Liver (tissue), 9 donors: ENCODE results near the gene MEGF10. TPM values are rescaled to one million over a fixed set of nuclear protein-coding genes. Genes with fewer than 3 reads are reported as not detected.

Experiments used
- DNase-seq: peaks from one replicate; pipeline ENCODE4 v3.0.0-alpha.2; 2017; ENCODE audit warnings: low spot score
- H3K27ac ChIP-seq, 2 donors: one replicate each; pipeline ENCODE4 v1.7.0; 2013; ENCODE audit warnings: inconsistent platforms in 2 of 2, low read length in 2 of 2, control low read depth in 1 of 2, low read depth in 1 of 2, mild to moderate bottlenecking in 1 of 2
- H3K27me3 ChIP-seq, 4 donors: one replicate each; pipeline versions ENCODE4 v1.6.1 to v1.7.0; 2013; ENCODE audit warnings: low read length in 3 of 4, inconsistent platforms in 1 of 4, mild to moderate bottlenecking in 1 of 4, moderate library complexity in 1 of 4; ENCODE audit not compliant: control insufficient read depth in 4 of 4, insufficient read depth in 4 of 4
- H3K36me3 ChIP-seq, 4 donors: one replicate each; pipeline versions ENCODE4 v1.6.1 to v1.7.0; 2013; ENCODE audit warnings: low read length in 3 of 4, mild to moderate bottlenecking in 3 of 4, low read depth in 1 of 4, moderate library complexity in 1 of 4; ENCODE audit not compliant: control insufficient read depth in 4 of 4, insufficient read depth in 3 of 4
- H3K4me1 ChIP-seq, 4 donors: one replicate each; pipeline versions ENCODE4 v1.6.1 to v1.7.0; 2013; ENCODE audit warnings: low read length in 3 of 4, mild to moderate bottlenecking in 3 of 4, moderate library complexity in 1 of 4; ENCODE audit not compliant: control insufficient read depth in 4 of 4, insufficient read depth in 4 of 4
- H3K4me3 ChIP-seq, 3 donors: one replicate each; pipeline versions ENCODE4 v1.6.1 to v1.7.0; 2013; ENCODE audit warnings: low read length in 3 of 3, control low read depth in 1 of 3, low read depth in 1 of 3, mild to moderate bottlenecking in 1 of 3
- H3K9ac ChIP-seq, 2 donors: one replicate each; pipeline ENCODE4 v1.7.0; 2013; ENCODE audit warnings: low read length in 2 of 2, mild to moderate bottlenecking in 2 of 2, moderate library complexity in 2 of 2, control low read depth in 1 of 2, low read depth in 1 of 2
- H3K9me3 ChIP-seq, 4 donors: one replicate each; pipeline versions ENCODE4 v1.6.1 to v1.7.0; 2013; ENCODE audit warnings: low read length in 3 of 4; ENCODE audit not compliant: control insufficient read depth in 4 of 4
- ATF3 ChIP-seq: IDR thresholded peaks from 2 replicates; pipeline ENCODE4 v1.6.1; 2016; ENCODE audit warnings: antibody characterized with exemption
- CTCF ChIP-seq: fragments of 150-350 bp; IDR thresholded peaks from 2 replicates; pipeline ENCODE4 v1.5.1; 2017; ENCODE audit warnings: improper control_type of control experiment, low read depth, low read length; ENCODE audit not compliant: missing input control
- EGR1 ChIP-seq, 2 donors: IDR thresholded peaks; 2 replicates each; pipeline ENCODE4 v1.6.1; 2016 to 2018; ENCODE audit warnings: antibody characterized with exemption in 2 of 2, low read depth in 2 of 2
- FOXA1 ChIP-seq: IDR thresholded peaks from 2 replicates; pipeline ENCODE4 v1.6.1; 2016; ENCODE audit warnings: antibody characterized with exemption
- FOXA2 ChIP-seq: IDR thresholded peaks from 2 replicates; pipeline ENCODE4 v1.6.1; 2016; ENCODE audit warnings: antibody characterized with exemption
- HNF4G ChIP-seq: IDR thresholded peaks from 2 replicates; pipeline ENCODE4 v1.6.1; 2016; ENCODE audit warnings: antibody characterized with exemption
- JUND ChIP-seq, 2 donors: IDR thresholded peaks; 2 replicates each; pipeline ENCODE4 v1.6.1; 2016; ENCODE audit warnings: antibody characterized with exemption in 2 of 2
- MAX ChIP-seq: IDR thresholded peaks from 2 replicates; pipeline ENCODE4 v1.6.1; 2016; ENCODE audit warnings: antibody characterized with exemption
- NR2F2 ChIP-seq: IDR thresholded peaks from 2 replicates; pipeline ENCODE4 v1.6.1; 2016; ENCODE audit warnings: antibody characterized with exemption
- RAD21 ChIP-seq, 2 donors: IDR thresholded peaks; 2 replicates each; pipeline ENCODE4 v1.6.1; 2016; ENCODE audit warnings: antibody characterized with exemption in 2 of 2, mild to moderate bottlenecking in 2 of 2
- REST ChIP-seq: IDR thresholded peaks from 2 replicates; pipeline ENCODE4 v1.6.1; 2016; ENCODE audit warnings: antibody characterized with exemption, mild to moderate bottlenecking
- RXRA ChIP-seq, 2 donors: IDR thresholded peaks; 2 replicates each; pipeline ENCODE4 v1.6.1; 2017 to 2018; ENCODE audit warnings: antibody characterized with exemption in 2 of 2, mild to moderate bottlenecking in 1 of 2
- SP1 ChIP-seq: IDR thresholded peaks from 2 replicates; pipeline ENCODE4 v1.6.1; 2018; ENCODE audit warnings: antibody characterized with exemption, mild to moderate bottlenecking
- ZBTB33 ChIP-seq: IDR thresholded peaks from 2 replicates; pipeline ENCODE4 v1.6.1; 2016; ENCODE audit warnings: antibody characterized with exemption
- WGBS: extraction: QIAGEN DNeasy Blood & Tissue Kit; methylation state at CpG from one replicate; pipeline ENCODE4 v1.1.7; 2013; 5-methylcytosine and 5-hydroxymethylcytosine counted together
- polyA plus RNA-seq, 2 donors: library from polyadenylated mRNA; stranded (reverse) in 1 of 2; unstranded in 1 of 2; fragments of 200-250 nt in 1 of 2; fragments of >200 nt in 1 of 2; fragmentation: Nextera tagmentation in 1 of 2; extraction: Ambion mirVana in 1 of 2; gene quantifications; one replicate each; pipeline versions ENCODE4 v1.2.1 to v1.2.3, GENCODE V29; 2013 to 2015
- total RNA-seq, 2 donors: library from RNA; depleted of rRNA; stranded (reverse); fragments of >200 nt; gene quantifications; one replicate each; pipeline ENCODE4 v1.2.3, GENCODE V29; 2014
- donor health status: healthy.
- donor health status: healthy.
- donor health status: healthy.
- donor health status: healthy.
- donor health status: healthy.

The MEGF10 gene
- total and polyA plus RNA-seq, 4 donors: 0.05 to 1.0 (median 0.33) TPM; not detected in 1

GRCh38 chr5:127290946-127291693 lies 524 bp downstream of the MEGF10 start:
- peaks cover 0 to 5% (median 0%) of the 10 kb centered on the region in 4 donors for H3K9me3 ChIP-seq
- no peak overlapping the region for H3K4me3 ChIP-seq
- WGBS: 13% methylated on average over 28 of the region's 28 CpGs
- TF ChIP-seq RAD21 (IDR thresholded peaks at IDR 0.05): no peak
- no peak for TF ChIP-seq EGR1 (IDR thresholded peaks at IDR 0.05; ENCODE audit: low read depth in 2 of 2)
- TF ChIP-seq JUND (IDR thresholded peaks at IDR 0.05): no peak
- no peak for TF ChIP-seq RXRA (IDR thresholded peaks at IDR 0.05)
- no peak for TF ChIP-seq MAX
- TF ChIP-seq NR2F2: no peak
- no peak for TF ChIP-seq REST
- no peak for TF ChIP-seq ATF3
- TF ChIP-seq ZBTB33: no peak
- no peak for TF ChIP-seq CTCF
- TF ChIP-seq FOXA1: no peak
- TF ChIP-seq HNF4G: no peak
- H3K4me1 ChIP-seq: peaks cover 9 to 11% (median 10%) of the 10 kb centered on the region in 4 donors
- peaks cover 2 to 16% (median 8%) of the 10 kb centered on the region in 4 donors for H3K27me3 ChIP-seq
- H3K36me3 ChIP-seq: no peaks in the 10 kb centered on the region
- no peak overlapping the region for H3K9ac ChIP-seq
- H3K27ac ChIP-seq: no peak overlapping the region
- no peak for DNase-seq

GRCh38 chr5:127292030-127292735 lies 1.6 kb downstream of the MEGF10 start:
- H3K4me3 ChIP-seq: no peak overlapping the region
- 58% methylated on average over 2 of the region's 2 CpGs for WGBS
- H3K27me3 ChIP-seq: peaks cover 2 to 11% (median 8%) of the 10 kb centered on the region in 4 donors
- H3K27ac ChIP-seq: no peak overlapping the region
- no peaks in the 10 kb centered on the region for H3K36me3 ChIP-seq
- peaks cover 9 to 11% (median 10%) of the 10 kb centered on the region in 4 donors for H3K4me1 ChIP-seq
- no peak for DNase-seq
- no peak overlapping the region for H3K9ac ChIP-seq
- peaks cover 0 to 5% (median 0%) of the 10 kb centered on the region in 4 donors for H3K9me3 ChIP-seq
- TF ChIP-seq NR2F2: no peak
- no peak for TF ChIP-seq CTCF
- TF ChIP-seq HNF4G: no peak
- TF ChIP-seq RAD21 (IDR thresholded peaks at IDR 0.05): no peak
- TF ChIP-seq REST: no peak
- no peak for TF ChIP-seq RXRA (IDR thresholded peaks at IDR 0.05)
- no peak for TF ChIP-seq ATF3
- TF ChIP-seq FOXA1: no peak
- TF ChIP-seq FOXA2: no peak
- no peak for TF ChIP-seq SP1
